HL-60 (cell line): ENCODE data around the gene COL23A1.

Experiments used
- DNase-seq, 2 experiments: peaks; one replicate each; pipeline ENCODE4 v3.0.0-alpha.2; 2010 to 2020; ENCODE audit warnings: low read depth in 1 of 2, low spot score in 1 of 2
- H3K27ac ChIP-seq: fragments of 250-450 bp; sonication (Bioruptor Pico); replicated peaks from 2 replicates; pipeline ENCODE4 v1.5.1; 2020; ENCODE audit warnings: mild to moderate bottlenecking, moderate library complexity
- H3K27me3 ChIP-seq: fragments of 250-450 bp; sonication (Bioruptor Pico); 2 replicates; pipeline ENCODE4 v1.5.1; 2021; ENCODE audit warnings: mild to moderate bottlenecking, moderate library complexity; ENCODE audit not compliant: insufficient read depth, poor library complexity, severe bottlenecking
- H3K4me3 ChIP-seq: replicated peaks from 2 replicates; pipeline ENCODE4 v1.5.1; 2011; ENCODE audit warnings: mild to moderate bottlenecking, control low read depth, low read length; ENCODE audit not compliant: insufficient read depth
- CTCF ChIP-seq: IDR thresholded peaks from one replicate; pipeline ENCODE4 v1.5.1; 2011; ENCODE audit warnings: low read length, control low read depth, inconsistent platforms; ENCODE audit not compliant: insufficient read depth
- GABPA ChIP-seq: IDR thresholded peaks from 2 replicates; pipeline ENCODE4 v1.6.1; 2012; ENCODE audit warnings: low read depth
- POLR2AphosphoS5 ChIP-seq: IDR thresholded peaks from 2 replicates; pipeline ENCODE4 v1.6.1; 2012; ENCODE audit warnings: low read depth
- REST ChIP-seq: IDR thresholded peaks from 2 replicates; pipeline ENCODE4 v1.6.1; 2012; ENCODE audit warnings: low read depth; ENCODE audit not compliant: insufficient replicate concordance
- SPI1 ChIP-seq: IDR thresholded peaks from 2 replicates; pipeline ENCODE4 v1.6.1; 2012; ENCODE audit warnings: low read depth, mild to moderate bottlenecking, borderline replicate concordance

The COL23A1 gene

GRCh38 chr5:178343306-178343705, 246.9 kb downstream of the COL23A1 start:
- Histone ChIP-seq H3K4me3 (no peak overlapping the region), H3K27me3 (no peaks in the 10 kb centered on the region), H3K27ac (no peak overlapping the region)
- TF ChIP-seq GABPA (no peak), SPI1 (no peak), REST (no peak), CTCF (no peak), POLR2AphosphoS5 (no peak)
- DNase-seq = no peak

GRCh38 chr5:178341851-178342140, 248.4 kb downstream of the COL23A1 start:
- H3K27me3 ChIP-seq = no peaks in the 10 kb centered on the region
- DNase-seq = no peak
- TF ChIP-seq REST (no peak), CTCF (no peak), GABPA (no peak), SPI1 (no peak), POLR2AphosphoS5 (no peak)
- H3K27ac ChIP-seq = no peak overlapping the region
- no peak overlapping the region for H3K4me3 ChIP-seq

- no peak overlapping the region for H3K4me3 ChIP-seq
- H3K27ac ChIP-seq = peak overlapping the region; percentile 75
- DNase-seq = no peak
- H3K27me3 ChIP-seq = no peaks in the 10 kb centered on the region
- TF ChIP-seq GABPA (no peak), POLR2AphosphoS5 (no peak; the same call in 1 of the 2 replicates)
Observed at GRCh38 chr5:178341091-178341850, 248.9 kb downstream of the COL23A1 start.

- TF ChIP-seq POLR2AphosphoS5 (no peak; the same call in 1 of the 2 replicates), SPI1 (no peak), REST (no peak), CTCF (no peak), GABPA (no peak)
- H3K4me3 ChIP-seq = no peak overlapping the region
Observed at GRCh38 chr5:178340637-178341036, 249.6 kb downstream of the COL23A1 start.

More at GRCh38 chr5:178340637-178341036, 249.6 kb downstream of the COL23A1 start:
- H3K27ac ChIP-seq = peak overlapping the region; percentile 75
- DNase-seq = no peak
- H3K27me3 ChIP-seq = no peaks in the 10 kb centered on the region
